ENCODE measurements around the gene ZMYND8.
"Not testable (repeated sequence)": the region's sequence is repeated elsewhere in the genome, so short reads cannot be mapped to it uniquely, and the experiment has no call there.

Gene ZMYND8

GRCh38 chr20:47310729-47311128, 45.8 kb downstream of the ZMYND8 start:
- no peak for TF ChIP-seq CTCF (IDR thresholded peaks at IDR 0.05; ENCODE audit: control insufficient read depth, extremely low read depth, insufficient read depth)
- no peak for DNase-seq (ENCODE audit: low read depth)
- no peak overlapping the region for H3K4me3 ChIP-seq (ENCODE audit: low read depth, low read length)

GRCh38 chr20:47309806-47310426, 46.6 kb downstream of the ZMYND8 start:
- TF ChIP-seq CTCF (IDR thresholded peaks at IDR 0.05; ENCODE audit: control insufficient read depth, extremely low read depth, insufficient read depth) = no peak
- DNase-seq (ENCODE audit: low read depth) = no peak

GRCh38 chr20:47309394-47309793, 47.1 kb downstream of the ZMYND8 start:
- DNase-seq (ENCODE audit: low read depth) = no peak
- TF ChIP-seq CTCF (IDR thresholded peaks at IDR 0.05; ENCODE audit: control insufficient read depth, extremely low read depth, insufficient read depth) = no peak
- no peak overlapping the region for H3K4me3 ChIP-seq (ENCODE audit: low read depth, low read length)

More at GRCh38 chr20:47309806-47310426, 46.6 kb downstream of the ZMYND8 start:
- H3K4me3 ChIP-seq (ENCODE audit: low read depth, low read length) = no peak overlapping the region

GRCh38 chr20:47307569-47307968, 48.9 kb downstream of the ZMYND8 start:
- DNase-seq (ENCODE audit: low read depth); H3K4me3 ChIP-seq (ENCODE audit: low read depth, low read length): not testable (repeated sequence)

GRCh38 chr20:47306755-47307370, 49.6 kb downstream of the ZMYND8 start:
- DNase-seq (ENCODE audit: low read depth) = no peak
- H3K4me3 ChIP-seq (ENCODE audit: low read depth, low read length) = no peak overlapping the region
- no peak for TF ChIP-seq CTCF (IDR thresholded peaks at IDR 0.05; ENCODE audit: control insufficient read depth, extremely low read depth, insufficient read depth)

- no peak for DNase-seq (ENCODE audit: low read depth)
- no peak overlapping the region for H3K4me3 ChIP-seq (ENCODE audit: low read depth, low read length)
Measured at GRCh38 chr20:47306095-47306494, 50.4 kb downstream of the ZMYND8 start.

GRCh38 chr20:47305667-47306066, 50.8 kb downstream of the ZMYND8 start:
- no peak overlapping the region for H3K4me3 ChIP-seq (ENCODE audit: low read depth, low read length)
- TF ChIP-seq CTCF (IDR thresholded peaks at IDR 0.05; ENCODE audit: control insufficient read depth, extremely low read depth, insufficient read depth) = no peak
- no peak for DNase-seq (ENCODE audit: low read depth)

More at GRCh38 chr20:47306095-47306494, 50.4 kb downstream of the ZMYND8 start:
- no peak for TF ChIP-seq CTCF (IDR thresholded peaks at IDR 0.05; ENCODE audit: control insufficient read depth, extremely low read depth, insufficient read depth)
